Caco-2 (cell line): Measurements from ENCODE around the gene NFASC. TPM values are rescaled to one million over a fixed set of nuclear protein-coding genes. Genes with fewer than 3 reads are reported as not detected.

Experiments used
- BruUV-seq: library from RNA; stranded (reverse); fragments of 400-500 nt; replicated peaks from 2 replicates; lab custom pipeline; 2021; lab: Mats Ljungman, UMichigan
- CTCF ChIA-PET: fragments of 300-600 bp; sonication (Branson Sonifier 250); formaldehyde crosslinking; loops from one replicate; lab custom pipeline; 2022; ENCODE audit warnings: antibody characterized with exemption; lab: Charles Lee
- POLR2A ChIA-PET: fragments of 300-600 bp; sonication (Branson Sonifier 250); formaldehyde crosslinking; loops from one replicate; lab custom pipeline; 2022; ENCODE audit warnings: antibody characterized with exemption; lab: Charles Lee
- DNase-seq, 2 experiments: peaks; one replicate each; pipeline versions ENCODE4 v3.0.0 to v3.0.0-alpha.2; 2020 to 2022
- H3K27me3 ChIP-seq: replicated peaks from 2 replicates; pipeline ENCODE4 v1.6.0; 2011; ENCODE audit warnings: low read length; ENCODE audit not compliant: control insufficient read depth, insufficient read depth
- H3K36me3 ChIP-seq: 2 replicates; pipeline ENCODE4 v1.5.1; 2011; ENCODE audit warnings: low read length; ENCODE audit not compliant: control insufficient read depth, insufficient read depth
- H3K4me1 ChIP-seq: fragments of 250-450 bp; sonication (Bioruptor Pico); 2 replicates; pipeline ENCODE4 v1.5.1; 2020; ENCODE audit warnings: mild to moderate bottlenecking
- H3K4me3 ChIP-seq: 2 replicates; pipeline ENCODE4 v1.5.1; 2011; ENCODE audit warnings: low read depth, mild to moderate bottlenecking, control low read depth, low read length
- H3K9me3 ChIP-seq: fragments of 250-450 bp; sonication (Bioruptor Pico); 2 replicates; pipeline ENCODE4 v1.5.1; 2020; ENCODE audit warnings: mild to moderate bottlenecking, moderate library complexity
- H3K27ac Mint-ChIP-seq: one replicate; pipeline ENCODE4 v1.8.0; 2022; ENCODE audit warnings: mixed read lengths; ENCODE audit not compliant: unreplicated experiment
- H3K27me3 Mint-ChIP-seq: one replicate; pipeline ENCODE4 v1.8.0; 2022; ENCODE audit warnings: mixed read lengths; ENCODE audit not compliant: insufficient read depth, unreplicated experiment
- H3K36me3 Mint-ChIP-seq: one replicate; pipeline ENCODE4 v1.8.0; 2022; ENCODE audit warnings: mild to moderate bottlenecking, mixed read lengths; ENCODE audit not compliant: insufficient read depth, unreplicated experiment
- H3K4me1 Mint-ChIP-seq: one replicate; pipeline ENCODE4 v1.8.0; 2022; ENCODE audit warnings: low read depth, mixed read lengths; ENCODE audit not compliant: unreplicated experiment
- H3K4me3 Mint-ChIP-seq: one replicate; pipeline ENCODE4 v1.8.0; 2022; ENCODE audit warnings: mild to moderate bottlenecking, moderate library complexity, mixed read lengths; ENCODE audit not compliant: unreplicated experiment
- H3K9me3 Mint-ChIP-seq: one replicate; pipeline ENCODE4 v1.8.0; 2022; ENCODE audit warnings: mixed read lengths; ENCODE audit not compliant: unreplicated experiment
- intact Hi-C: fragments of 100-400 bp; cut with micrococcal nuclease; formaldehyde crosslinking; loops from one replicate; pipeline ENCODE4 v1.10.0; 2022; ENCODE audit not compliant: unreplicated experiment
- total RNA-seq: library from RNA; stranded (reverse); gene quantifications from 2 replicates; pipeline ENCODE4 v1.2.3, GENCODE V29; 2022
- TF ChIP-seq, protein P1 (sequence below), 2 experiments: fragments of 200-600 bp in 1 of 2; IDR thresholded peaks; 1 replicate in 1 of 2; 2 replicates in 1 of 2; pipeline versions ENCODE4 v1.5.1 to v1.8.0; 2011 to 2022; ENCODE audit warnings: antibody characterized with exemption in 1 of 2, control low read depth in 1 of 2, inconsistent platforms in 1 of 2, low read depth in 1 of 2, low read length in 1 of 2, mild to moderate bottlenecking in 1 of 2, moderate library complexity in 1 of 2; ENCODE audit not compliant: insufficient read depth in 1 of 2, severe bottlenecking in 1 of 2, unreplicated experiment in 1 of 2

NFASC gene
- total RNA-seq, 1 experiment from 2014 or later: 1.3 TPM

DNA sequence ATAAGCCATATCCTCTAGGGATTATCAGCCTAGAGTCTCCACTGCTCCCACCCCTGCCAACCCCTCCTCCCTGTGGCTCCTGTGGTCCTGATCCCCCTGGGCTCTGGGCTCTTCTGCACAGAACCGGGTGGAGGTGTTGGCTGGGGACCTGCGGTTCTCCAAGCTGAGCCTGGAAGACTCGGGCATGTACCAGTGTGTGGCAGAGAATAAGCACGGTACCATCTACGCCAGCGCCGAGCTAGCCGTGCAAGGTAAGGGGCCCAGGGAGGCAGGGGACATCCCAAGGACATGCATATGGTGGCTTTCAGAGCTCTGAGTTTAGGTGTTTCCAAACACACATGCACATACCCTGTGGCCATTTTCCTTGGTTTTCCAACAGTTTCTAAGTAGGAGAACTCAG, 191.7 kb downstream of the NFASC start:
- intact Hi-C loops: no loop called here
- Mint-ChIP-seq H3K27ac (no peak overlapping the region), H3K27me3 (peaks cover 2% of the 10 kb centered on the region), H3K9me3 (no peaks in the 10 kb centered on the region), H3K36me3 (no peaks in the 10 kb centered on the region), H3K4me3 (no peak overlapping the region), H3K4me1 (no peaks in the 10 kb centered on the region)
- Histone ChIP-seq H3K9me3 (no peaks in the 10 kb centered on the region), H3K4me3 (no peak overlapping the region), H3K36me3 (no peaks in the 10 kb centered on the region; the same call in 1 of the 2 replicates), H3K4me1 (peaks cover 6% of the 10 kb centered on the region; the same call in 1 of the 2 replicates), H3K27me3 (no peaks in the 10 kb centered on the region)
- BruUV-seq: no TSS peak
- ChIA-PET POLR2A (no interaction called here), CTCF (interaction anchor here (0.6 to 3.6 kb wide), 10 partner anchors 23 to 384 kb away, joined by 3 to 191 read pairs (median 10); no protein-coding TSS in a partner anchor)
- TF ChIP-seq, protein P1, sequence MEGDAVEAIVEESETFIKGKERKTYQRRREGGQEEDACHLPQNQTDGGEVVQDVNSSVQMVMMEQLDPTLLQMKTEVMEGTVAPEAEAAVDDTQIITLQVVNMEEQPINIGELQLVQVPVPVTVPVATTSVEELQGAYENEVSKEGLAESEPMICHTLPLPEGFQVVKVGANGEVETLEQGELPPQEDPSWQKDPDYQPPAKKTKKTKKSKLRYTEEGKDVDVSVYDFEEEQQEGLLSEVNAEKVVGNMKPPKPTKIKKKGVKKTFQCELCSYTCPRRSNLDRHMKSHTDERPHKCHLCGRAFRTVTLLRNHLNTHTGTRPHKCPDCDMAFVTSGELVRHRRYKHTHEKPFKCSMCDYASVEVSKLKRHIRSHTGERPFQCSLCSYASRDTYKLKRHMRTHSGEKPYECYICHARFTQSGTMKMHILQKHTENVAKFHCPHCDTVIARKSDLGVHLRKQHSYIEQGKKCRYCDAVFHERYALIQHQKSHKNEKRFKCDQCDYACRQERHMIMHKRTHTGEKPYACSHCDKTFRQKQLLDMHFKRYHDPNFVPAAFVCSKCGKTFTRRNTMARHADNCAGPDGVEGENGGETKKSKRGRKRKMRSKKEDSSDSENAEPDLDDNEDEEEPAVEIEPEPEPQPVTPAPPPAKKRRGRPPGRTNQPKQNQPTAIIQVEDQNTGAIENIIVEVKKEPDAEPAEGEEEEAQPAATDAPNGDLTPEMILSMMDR (IDR thresholded peaks at IDR 0.05; ENCODE audit: insufficient read depth in 1 of 2, low read depth in 1 of 2, low read length in 1 of 2, severe bottlenecking in 1 of 2, unreplicated experiment in 1 of 2): no peak
- DNase-seq: no peak

DNA sequence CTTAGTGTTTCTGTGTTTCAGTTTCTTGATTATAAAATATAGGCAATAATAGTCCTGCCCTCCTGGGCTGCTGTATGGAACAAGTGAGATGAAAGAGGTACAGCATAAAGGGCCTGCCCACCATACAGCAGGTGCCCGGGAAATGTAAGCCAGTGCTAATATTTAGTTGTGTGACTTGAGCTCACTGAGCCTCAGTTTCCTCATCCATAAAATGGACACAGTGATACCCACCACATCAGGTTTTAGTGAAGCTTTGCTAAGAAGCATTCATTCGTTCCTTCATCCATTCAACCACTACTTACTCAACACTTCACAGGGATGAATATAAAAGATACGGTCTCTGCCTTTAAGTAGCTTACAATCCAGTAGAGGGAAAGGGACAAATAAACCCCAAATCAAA, 192.2 kb downstream of the NFASC start:
- Mint-ChIP-seq H3K4me3 (no peak overlapping the region), H3K27ac (no peak overlapping the region), H3K4me1 (no peaks in the 10 kb centered on the region), H3K27me3 (peaks cover 2% of the 10 kb centered on the region), H3K36me3 (no peaks in the 10 kb centered on the region), H3K9me3 (no peaks in the 10 kb centered on the region)
- no TSS peak for BruUV-seq
- intact Hi-C loops: no loop called here
- peaks cover 6% of the 10 kb centered on the region; the same call in 1 of the 2 replicates for H3K4me1 ChIP-seq
- H3K9me3 ChIP-seq: no peaks in the 10 kb centered on the region
- no peaks in the 10 kb centered on the region for H3K27me3 ChIP-seq
- H3K4me3 ChIP-seq: no peak overlapping the region
- TF ChIP-seq, protein P1 (IDR thresholded peaks at IDR 0.05; ENCODE audit: insufficient read depth in 1 of 2, low read depth in 1 of 2, low read length in 1 of 2, severe bottlenecking in 1 of 2, unreplicated experiment in 1 of 2): no peak
- no peak for DNase-seq
- POLR2A ChIA-PET: no interaction called here
- no peaks in the 10 kb centered on the region; the same call in 1 of the 2 replicates for H3K36me3 ChIP-seq
- CTCF ChIA-PET: interaction anchor here (1.8 kb wide), 1 partner anchor 87 kb away, joined by 40 read pairs; no protein-coding TSS in a partner anchor

DNA sequence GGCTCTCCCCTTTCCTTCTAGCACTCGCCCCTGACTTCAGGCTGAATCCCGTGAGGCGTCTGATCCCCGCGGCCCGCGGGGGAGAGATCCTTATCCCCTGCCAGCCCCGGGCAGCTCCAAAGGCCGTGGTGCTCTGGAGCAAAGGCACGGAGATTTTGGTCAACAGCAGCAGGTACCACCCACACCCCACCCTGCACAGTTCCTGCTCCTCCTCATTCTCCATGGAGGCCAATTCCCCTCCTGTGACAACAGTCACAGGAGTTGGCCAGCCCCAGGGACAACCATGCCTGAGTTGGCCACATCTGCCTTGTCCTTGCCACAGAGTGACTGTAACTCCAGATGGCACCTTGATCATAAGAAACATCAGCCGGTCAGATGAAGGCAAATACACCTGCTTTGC, 193.6 kb downstream of the NFASC start:
- BruUV-seq: no TSS peak
- intact Hi-C loops: no loop called here
- ChIA-PET POLR2A (no interaction called here), CTCF (interaction anchor here (0.6 to 0.9 kb wide), 2 partner anchors 75 to 257 kb away, joined by 3 to 4 read pairs; no protein-coding TSS in a partner anchor)
- H3K27me3 ChIP-seq: no peaks in the 10 kb centered on the region
- Mint-ChIP-seq H3K27me3 (peaks cover 2% of the 10 kb centered on the region), H3K36me3 (no peaks in the 10 kb centered on the region), H3K4me3 (no peak overlapping the region), H3K4me1 (no peaks in the 10 kb centered on the region), H3K27ac (no peak overlapping the region), H3K9me3 (no peaks in the 10 kb centered on the region)
- H3K4me3 ChIP-seq: no peak overlapping the region
- no peak for DNase-seq
- TF ChIP-seq, protein P1 (IDR thresholded peaks at IDR 0.05; ENCODE audit: insufficient read depth in 1 of 2, low read depth in 1 of 2, low read length in 1 of 2, severe bottlenecking in 1 of 2, unreplicated experiment in 1 of 2): no peak
- H3K4me1 ChIP-seq: peaks cover 6% of the 10 kb centered on the region; the same call in 1 of the 2 replicates
- H3K36me3 ChIP-seq: no peaks in the 10 kb centered on the region; the same call in 1 of the 2 replicates
- no peaks in the 10 kb centered on the region for H3K9me3 ChIP-seq
